Stromal cell of bone marrow (primary cell): ENCODE data around the gene TULP4.

ENCODE experiments used
- DNase-seq: peaks from one replicate; pipeline ENCODE4 v3.0.0-alpha.2; 2012; ENCODE audit warnings: low read depth

The TULP4 gene

GRCh38 chr6:158358450-158359077 is 46.3 kb downstream of the TULP4 start:
- DNase-seq, result no peak

GRCh38 chr6:158361068-158361467 is 48.8 kb downstream of the TULP4 start:
- DNase-seq, result no peak

GRCh38 chr6:158361961-158362669 is 49.9 kb downstream of the TULP4 start:
- DNase-seq, result peak; percentile 72

GRCh38 chr6:158366363-158366762 is 54.1 kb downstream of the TULP4 start:
- no peak for DNase-seq

- DNase-seq, result no peak
Observed at GRCh38 chr6:158367816-158368215, 55.6 kb downstream of the TULP4 start.

GRCh38 chr6:158369241-158369640 is 57.0 kb downstream of the TULP4 start:
- DNase-seq, result no peak

- no peak for DNase-seq
Observed at GRCh38 chr6:158370805-158371204, 58.5 kb downstream of the TULP4 start.

GRCh38 chr6:158371261-158371660 is 59.0 kb downstream of the TULP4 start:
- no peak for DNase-seq

GRCh38 chr6:158372574-158372973 is 60.3 kb downstream of the TULP4 start:
- DNase-seq, result no peak

GRCh38 chr6:158373214-158373613 is 60.9 kb downstream of the TULP4 start:
- no peak for DNase-seq

- no peak for DNase-seq
Observed at GRCh38 chr6:158374020-158374419, 61.8 kb downstream of the TULP4 start.

GRCh38 chr6:158376631-158377081 is 64.4 kb downstream of the TULP4 start:
- DNase-seq, result peak; percentile 38

- DNase-seq, result peak; percentile 56
Observed at GRCh38 chr6:158377860-158378259, 65.6 kb downstream of the TULP4 start.

GRCh38 chr6:158379336-158379735 is 67.1 kb downstream of the TULP4 start:
- DNase-seq, result no peak

GRCh38 chr6:158381214-158381613 is 68.9 kb downstream of the TULP4 start:
- no peak for DNase-seq

GRCh38 chr6:158382491-158382890 is 70.2 kb downstream of the TULP4 start:
- DNase-seq, result no peak

GRCh38 chr6:158383057-158383456 is 70.8 kb downstream of the TULP4 start:
- DNase-seq, result no peak

GRCh38 chr6:158383542-158383941 is 71.3 kb downstream of the TULP4 start:
- no peak for DNase-seq

GRCh38 chr6:158384671-158385110 is 72.4 kb downstream of the TULP4 start:
- no peak for DNase-seq

- DNase-seq, result no peak
Observed at GRCh38 chr6:158387036-158387435, 74.8 kb downstream of the TULP4 start.

- DNase-seq, result no peak
Observed at GRCh38 chr6:158387578-158387977, 75.3 kb downstream of the TULP4 start.

- DNase-seq, result no peak
Observed at GRCh38 chr6:158388727-158389126, 76.5 kb downstream of the TULP4 start.

- DNase-seq, result no peak
Observed at GRCh38 chr6:158389193-158389919, 77.1 kb downstream of the TULP4 start.
